Muscle of leg (tissue), 11 donors: ENCODE results near the gene RPA3. TPM values are rescaled to one million over a fixed set of nuclear protein-coding genes. Genes with fewer than 3 reads are reported as not detected.

Source experiments
- DNase-seq: peaks from one replicate; pipeline ENCODE4 v3.0.0; 2013
- H3K27ac ChIP-seq: one replicate; pipeline ENCODE4 v1.5.1; 2013; ENCODE audit warnings: mild to moderate bottlenecking, low read length, control low read depth
- H3K27me3 ChIP-seq: one replicate; pipeline ENCODE4 v1.6.1; 2013; ENCODE audit warnings: low read length; ENCODE audit not compliant: control insufficient read depth, insufficient read depth
- H3K36me3 ChIP-seq: one replicate; pipeline ENCODE4 v1.6.1; 2013; ENCODE audit warnings: low read length; ENCODE audit not compliant: control insufficient read depth, insufficient read depth
- H3K4me1 ChIP-seq: one replicate; pipeline ENCODE4 v1.6.1; 2013; ENCODE audit warnings: low read length; ENCODE audit not compliant: control insufficient read depth, insufficient read depth
- H3K4me3 ChIP-seq: one replicate; pipeline ENCODE4 v1.5.1; 2013; ENCODE audit warnings: low read length, control low read depth
- H3K9me3 ChIP-seq: replicated peaks from 2 replicates; pipeline ENCODE4 v1.6.1; 2013; ENCODE audit warnings: low read depth, low read length; ENCODE audit not compliant: control insufficient read depth
- WGBS: methylation state at CpG from one replicate; pipeline ENCODE4 v1.1.5; 2013; ENCODE audit warnings: missing lambda C conversion rate; ENCODE audit not compliant: insufficient coverage; 5-methylcytosine and 5-hydroxymethylcytosine counted together
- polyA plus RNA-seq, 8 donors: library from polyadenylated mRNA; unstranded; fragments of 120-200 nt; gene quantifications; one replicate each; pipeline versions ENCODE4 v1.2.1 to v1.2.3, GENCODE V29; 2013; ENCODE audit warnings: inconsistent platforms in 1 of 8, low replicate concordance in 1 of 8; ENCODE audit not compliant: insufficient read length in 8 of 8, insufficient read depth in 1 of 8
- total RNA-seq: library from RNA; stranded (reverse); fragments of 120-200 nt; gene quantifications from one replicate; pipeline ENCODE4 v1.2.4, GENCODE V29; 2013

The RPA3 gene
- total and polyA plus RNA-seq, 9 donors: 22.2 to 28.1 (median 26.3) TPM

DNA sequence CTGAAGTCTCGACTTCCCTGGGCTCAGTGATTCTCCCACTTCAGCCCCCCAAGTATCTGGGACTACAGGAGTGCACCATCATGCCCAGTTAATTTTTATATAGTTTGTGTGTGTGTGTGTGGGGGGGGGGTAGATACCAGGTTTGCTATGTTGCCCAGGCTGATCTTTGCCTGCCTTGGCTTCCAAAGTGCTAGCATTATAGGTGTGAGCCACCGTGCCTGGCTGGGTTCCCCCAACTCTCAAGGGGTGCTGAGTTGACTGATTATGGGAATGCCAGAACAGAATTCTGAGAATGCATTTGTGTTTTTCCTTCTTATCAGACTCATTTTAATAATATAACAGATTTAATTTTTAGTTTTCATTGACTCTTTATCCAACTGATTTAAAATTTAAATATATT, 19.5 kb downstream of the RPA3 start:
- Histone ChIP-seq H3K36me3 (no peaks in the 10 kb centered on the region), H3K4me3 (no peak overlapping the region), H3K4me1 (peaks cover 9% of the 10 kb centered on the region), H3K27ac (no peak overlapping the region), H3K9me3 (no peaks in the 10 kb centered on the region), H3K27me3 (no peaks in the 10 kb centered on the region)
- DNase-seq: no peak
- WGBS: no CpG with 5 or more reads among the region's 2 CpGs

DNA sequence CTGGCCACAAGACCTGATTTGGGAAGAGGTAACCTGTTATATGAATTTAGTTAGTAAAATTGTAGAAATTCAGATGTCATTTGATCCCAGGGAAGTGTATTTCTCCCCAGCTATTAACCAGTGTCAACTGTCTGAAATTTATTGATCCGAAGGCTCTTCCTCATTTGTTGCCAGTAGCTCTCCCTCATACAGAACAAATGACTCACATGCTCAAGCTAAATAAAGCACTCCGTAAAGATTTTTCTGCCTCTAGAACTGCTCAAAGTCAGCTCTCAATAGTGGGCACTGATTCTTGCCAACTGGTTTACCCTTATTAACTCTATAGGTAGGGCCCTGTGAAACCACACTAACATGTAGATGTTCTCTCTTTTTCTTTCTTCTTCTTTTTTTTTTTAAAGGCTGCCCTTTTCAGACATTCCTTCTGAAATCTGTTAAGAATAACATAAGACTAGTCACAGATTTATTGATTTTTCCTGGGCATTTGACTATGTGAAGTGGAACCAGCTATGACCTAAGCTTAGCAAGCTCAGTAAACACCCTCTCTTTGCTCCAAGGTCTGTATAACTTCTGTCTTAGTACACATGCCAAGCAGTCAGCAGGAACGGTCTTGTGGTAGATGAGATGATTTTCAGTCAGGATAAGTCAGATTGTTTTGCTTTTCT, 21.8 kb downstream of the RPA3 start:
- Histone ChIP-seq H3K36me3 (no peaks in the 10 kb centered on the region), H3K27ac (peak overlapping the region; percentile 17), H3K27me3 (no peaks in the 10 kb centered on the region), H3K4me3 (no peak overlapping the region), H3K4me1 (peaks cover 9% of the 10 kb centered on the region), H3K9me3 (no peaks in the 10 kb centered on the region)
- 78% methylated on average over 2 of the region's 3 CpGs for WGBS
- DNase-seq: peak; percentile 58

DNA sequence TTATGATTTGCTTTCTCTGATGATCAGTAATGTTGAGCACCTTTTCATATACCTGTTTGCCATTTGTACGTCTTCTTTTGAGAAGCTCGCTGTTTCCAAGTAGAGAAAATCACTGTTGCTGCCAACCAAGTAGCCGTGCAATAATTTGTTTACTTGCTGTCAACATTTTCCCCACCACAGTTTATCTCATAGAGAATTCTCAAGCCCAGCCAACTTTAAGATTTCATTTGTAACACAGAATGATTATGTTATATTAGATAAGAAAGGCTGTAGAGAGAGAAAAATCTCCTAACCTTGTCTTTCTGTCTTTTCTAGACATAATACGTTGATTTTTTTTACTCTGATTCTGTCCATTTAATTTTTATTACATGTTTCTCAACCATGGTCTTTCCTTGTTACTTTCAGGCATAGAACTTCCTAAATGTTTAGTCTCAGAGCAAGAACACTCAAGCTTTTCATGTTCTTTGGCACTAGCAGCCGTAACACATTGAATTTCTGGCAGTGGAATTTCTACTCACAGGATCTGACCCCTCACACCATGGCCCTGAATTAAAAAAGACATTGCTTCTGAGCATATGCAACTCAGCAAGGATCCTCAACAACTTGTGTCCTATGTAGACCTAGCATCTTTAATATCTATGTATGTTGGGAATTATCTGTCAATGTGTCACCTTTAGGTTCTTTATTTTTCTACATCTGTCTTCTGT, 23.1 kb downstream of the RPA3 start:
- peaks cover 9% of the 10 kb centered on the region for H3K4me1 ChIP-seq
- 55% methylated on average over 4 of the region's 5 CpGs for WGBS
- H3K27me3 ChIP-seq: no peaks in the 10 kb centered on the region
- peak; percentile 73 for DNase-seq
- no peaks in the 10 kb centered on the region for H3K36me3 ChIP-seq
- no peaks in the 10 kb centered on the region for H3K9me3 ChIP-seq
- no peak overlapping the region for H3K4me3 ChIP-seq
- peak overlapping the region; percentile 65 for H3K27ac ChIP-seq

DNA sequence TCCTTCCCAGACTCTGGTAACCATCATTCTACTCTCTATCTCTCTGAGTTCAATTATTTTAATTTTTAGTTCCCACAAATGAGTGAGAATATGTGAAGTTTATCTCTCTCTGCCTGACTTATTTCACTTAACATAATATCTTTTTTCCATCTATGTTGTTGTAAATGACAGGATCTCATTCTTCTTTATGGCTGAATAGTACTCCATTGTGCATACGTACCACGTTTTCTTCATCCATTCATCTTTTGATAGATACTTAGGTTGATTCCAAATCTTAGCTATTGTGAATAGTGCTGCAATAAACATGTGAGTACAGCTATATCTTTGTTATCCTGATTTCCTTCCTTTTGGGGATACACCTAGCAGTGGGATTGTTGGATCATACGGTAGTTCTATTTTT, 23.9 kb downstream of the RPA3 start:
- no peak overlapping the region for H3K27ac ChIP-seq
- H3K4me3 ChIP-seq: no peak overlapping the region
- H3K9me3 ChIP-seq: no peaks in the 10 kb centered on the region
- WGBS: no CpG with 5 or more reads among the region's 3 CpGs
- no peaks in the 10 kb centered on the region for H3K27me3 ChIP-seq
- DNase-seq: no peak
- H3K36me3 ChIP-seq: no peaks in the 10 kb centered on the region
- H3K4me1 ChIP-seq: peaks cover 9% of the 10 kb centered on the region

GRCh38 chr7:7693881-7694280, 24.5 kb downstream of the RPA3 start:
- Histone ChIP-seq H3K4me1 (peaks cover 8% of the 10 kb centered on the region), H3K27me3 (no peaks in the 10 kb centered on the region), H3K4me3 (no peak overlapping the region), H3K36me3 (no peaks in the 10 kb centered on the region), H3K27ac (no peak overlapping the region), H3K9me3 (no peaks in the 10 kb centered on the region)
- no peak for DNase-seq

GRCh38 chr7:7688956-7689355, 29.5 kb downstream of the RPA3 start:
- DNase-seq: no peak
- Histone ChIP-seq H3K36me3 (no peaks in the 10 kb centered on the region), H3K4me1 (no peaks in the 10 kb centered on the region), H3K27ac (no peak overlapping the region), H3K4me3 (no peak overlapping the region), H3K9me3 (no peaks in the 10 kb centered on the region), H3K27me3 (no peaks in the 10 kb centered on the region)
- WGBS: 76% methylated on average over 3 of the region's 4 CpGs

DNA sequence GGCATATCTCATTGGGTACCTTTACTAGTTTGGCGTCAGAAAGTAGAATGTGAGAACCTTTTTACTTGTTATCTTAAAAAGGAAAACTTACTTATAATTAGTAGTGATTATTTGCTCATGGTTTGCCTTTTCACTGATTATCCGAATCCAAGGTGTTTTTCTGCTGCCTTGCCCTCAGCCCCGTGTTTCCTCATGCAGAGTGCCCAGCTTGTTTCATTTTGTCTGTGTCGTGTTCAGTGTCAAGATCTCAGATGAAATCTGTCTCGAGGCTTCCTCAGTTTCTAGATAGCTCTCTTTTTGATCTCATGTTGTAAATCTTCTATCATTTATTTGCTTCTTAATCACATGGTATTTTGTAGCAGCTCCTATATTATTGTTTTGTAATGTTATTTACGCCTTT, 30.1 kb downstream of the RPA3 start:
- Histone ChIP-seq H3K9me3 (no peaks in the 10 kb centered on the region), H3K27ac (no peak overlapping the region), H3K4me1 (no peaks in the 10 kb centered on the region), H3K36me3 (no peaks in the 10 kb centered on the region), H3K27me3 (no peaks in the 10 kb centered on the region), H3K4me3 (no peak overlapping the region)
- WGBS: 69% methylated on average over 2 of the region's 6 CpGs
- no peak for DNase-seq

DNA sequence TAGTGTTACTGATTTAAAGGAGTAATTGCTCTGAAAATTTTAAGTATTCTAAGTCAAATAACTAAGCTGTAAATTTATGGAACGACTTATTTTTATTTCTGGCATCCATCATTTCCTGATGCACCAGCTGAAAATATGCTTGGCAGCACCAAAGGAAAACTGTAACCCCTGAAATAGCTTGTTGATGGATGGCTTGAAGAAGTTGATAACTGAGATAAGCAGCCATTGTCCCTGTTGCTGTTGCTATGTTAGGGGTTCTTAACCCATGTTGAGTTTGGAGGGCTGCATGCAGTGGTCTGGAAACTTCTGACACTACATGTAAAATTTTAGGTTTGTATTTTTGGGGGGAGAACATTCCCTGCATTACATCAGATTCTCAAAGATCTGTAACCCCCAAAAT, 30.6 kb downstream of the RPA3 start:
- Histone ChIP-seq H3K27ac (no peak overlapping the region), H3K36me3 (no peaks in the 10 kb centered on the region), H3K4me1 (peaks cover 4% of the 10 kb centered on the region), H3K9me3 (no peaks in the 10 kb centered on the region), H3K27me3 (no peaks in the 10 kb centered on the region), H3K4me3 (no peak overlapping the region)
- WGBS: no CpG with 5 or more reads among the region's 1 CpG
- no peak for DNase-seq

DNA sequence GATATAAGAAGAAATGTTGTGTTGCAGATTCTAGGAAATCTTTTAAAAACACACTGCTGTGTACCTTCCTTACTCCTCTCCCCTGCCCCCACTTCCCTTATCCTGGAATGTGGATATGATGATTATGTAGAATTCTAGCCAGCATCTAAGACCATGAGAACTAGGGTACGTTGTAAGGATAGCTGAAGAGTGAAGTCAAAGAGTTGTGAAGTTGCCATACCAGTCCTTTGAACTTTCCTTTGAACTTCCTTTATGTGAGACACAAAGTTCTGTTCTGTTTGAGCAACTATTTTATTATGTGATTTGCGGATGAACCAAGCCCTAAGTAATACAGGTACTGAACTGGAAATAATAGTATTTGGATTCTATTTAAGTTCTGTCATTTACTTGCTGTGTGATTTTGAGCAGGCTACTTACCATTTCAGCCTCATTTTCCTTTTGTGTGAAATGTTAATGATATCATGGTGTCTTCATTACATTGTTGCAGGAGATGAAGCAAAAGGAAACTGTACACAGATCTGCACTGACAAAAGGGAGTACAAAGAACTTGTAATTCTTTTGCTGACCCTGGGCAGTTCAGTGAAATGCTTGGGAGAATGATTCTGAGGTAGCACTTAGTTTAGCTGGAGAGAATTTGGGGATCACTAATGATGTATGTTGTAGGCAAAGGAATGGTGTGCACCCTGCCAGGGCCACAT, 31.4 kb downstream of the RPA3 start:
- Histone ChIP-seq H3K4me1 (peaks cover 4% of the 10 kb centered on the region), H3K36me3 (no peaks in the 10 kb centered on the region), H3K27me3 (no peaks in the 10 kb centered on the region), H3K9me3 (no peaks in the 10 kb centered on the region), H3K27ac (no peak overlapping the region), H3K4me3 (no peak overlapping the region)
- DNase-seq: no peak
- WGBS: 33% methylated on average over 1 of the region's 2 CpGs

DNA sequence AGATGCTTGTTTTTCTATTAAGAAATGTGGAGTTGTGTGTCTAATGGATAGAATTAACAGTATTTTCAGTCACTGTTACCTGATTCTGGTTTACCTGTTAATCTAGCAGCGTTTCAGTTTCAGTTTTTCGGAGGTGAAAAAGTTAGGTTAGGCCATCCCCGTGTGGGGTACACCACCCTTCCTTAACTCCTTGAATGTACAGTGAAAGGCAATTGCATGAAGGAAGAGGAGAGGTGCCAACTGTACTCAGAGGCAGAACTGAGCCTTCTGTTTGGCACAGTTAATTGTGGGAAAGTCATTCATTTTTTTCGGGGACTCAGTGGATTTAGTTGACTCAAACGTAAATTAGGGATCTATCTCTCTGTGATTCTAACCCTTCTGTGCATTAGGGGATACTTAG, 35.5 kb downstream of the RPA3 start:
- no peaks in the 10 kb centered on the region for H3K27me3 ChIP-seq
- H3K4me1 ChIP-seq: peaks cover 4% of the 10 kb centered on the region
- H3K4me3 ChIP-seq: no peak overlapping the region
- H3K9me3 ChIP-seq: no peaks in the 10 kb centered on the region
- DNase-seq: peak; percentile 29
- no peaks in the 10 kb centered on the region for H3K36me3 ChIP-seq
- no CpG with 5 or more reads among the region's 5 CpGs for WGBS
- H3K27ac ChIP-seq: no peak overlapping the region
